ENCODE data around the gene IL15RA.

DNA sequence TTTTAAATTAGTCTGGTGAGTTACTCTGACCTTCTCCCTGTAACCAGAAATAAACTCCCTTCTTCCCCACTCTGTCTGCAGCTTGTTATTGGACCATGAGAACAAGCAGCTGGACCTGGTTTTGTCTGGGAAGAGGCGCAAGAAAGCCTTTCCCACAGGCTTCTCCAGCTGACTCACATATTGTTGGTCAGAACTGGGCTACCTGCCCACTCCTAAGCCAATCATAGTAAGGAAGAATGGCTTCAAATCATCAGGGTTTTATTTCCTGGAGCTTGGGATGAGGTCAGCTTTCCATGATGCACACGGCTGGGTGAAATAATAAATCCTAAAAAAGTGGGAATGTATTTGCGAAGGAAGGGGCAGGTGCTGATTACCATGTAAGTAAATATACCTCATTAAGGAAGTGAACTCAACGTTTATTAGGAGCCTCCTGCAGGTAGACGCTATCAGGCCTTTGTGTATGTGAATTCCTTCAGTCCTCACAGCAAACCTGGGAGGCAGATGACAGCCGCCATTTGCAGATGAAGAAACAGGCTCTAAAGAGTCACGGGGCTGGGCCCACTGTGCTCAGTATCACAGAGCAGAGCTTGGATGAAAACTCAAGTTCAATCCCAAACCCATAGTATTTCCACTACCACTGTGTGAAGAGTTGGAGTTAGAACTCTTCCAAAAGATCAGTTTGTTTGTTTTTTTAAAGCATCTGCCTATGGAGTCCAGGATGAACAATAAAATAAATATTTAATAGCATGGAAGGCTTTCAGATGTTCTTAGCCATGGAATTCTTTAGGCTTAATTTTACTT lies 32.8 kb downstream of the IL15RA start:
- TF ChIP-seq, protein P1, sequence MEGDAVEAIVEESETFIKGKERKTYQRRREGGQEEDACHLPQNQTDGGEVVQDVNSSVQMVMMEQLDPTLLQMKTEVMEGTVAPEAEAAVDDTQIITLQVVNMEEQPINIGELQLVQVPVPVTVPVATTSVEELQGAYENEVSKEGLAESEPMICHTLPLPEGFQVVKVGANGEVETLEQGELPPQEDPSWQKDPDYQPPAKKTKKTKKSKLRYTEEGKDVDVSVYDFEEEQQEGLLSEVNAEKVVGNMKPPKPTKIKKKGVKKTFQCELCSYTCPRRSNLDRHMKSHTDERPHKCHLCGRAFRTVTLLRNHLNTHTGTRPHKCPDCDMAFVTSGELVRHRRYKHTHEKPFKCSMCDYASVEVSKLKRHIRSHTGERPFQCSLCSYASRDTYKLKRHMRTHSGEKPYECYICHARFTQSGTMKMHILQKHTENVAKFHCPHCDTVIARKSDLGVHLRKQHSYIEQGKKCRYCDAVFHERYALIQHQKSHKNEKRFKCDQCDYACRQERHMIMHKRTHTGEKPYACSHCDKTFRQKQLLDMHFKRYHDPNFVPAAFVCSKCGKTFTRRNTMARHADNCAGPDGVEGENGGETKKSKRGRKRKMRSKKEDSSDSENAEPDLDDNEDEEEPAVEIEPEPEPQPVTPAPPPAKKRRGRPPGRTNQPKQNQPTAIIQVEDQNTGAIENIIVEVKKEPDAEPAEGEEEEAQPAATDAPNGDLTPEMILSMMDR (IDR thresholded peaks at IDR 0.05), result no peak
- no peak for TF ChIP-seq ZFX (IDR thresholded peaks at IDR 0.05; ENCODE audit: borderline replicate concordance)
